RPMI8226 (cell line): ENCODE results near the gene INSM2.

Experiments
- DNase-seq: peaks from one replicate; pipeline ENCODE4 v3.0.0-alpha.2; 2015

The INSM2 gene

DNA sequence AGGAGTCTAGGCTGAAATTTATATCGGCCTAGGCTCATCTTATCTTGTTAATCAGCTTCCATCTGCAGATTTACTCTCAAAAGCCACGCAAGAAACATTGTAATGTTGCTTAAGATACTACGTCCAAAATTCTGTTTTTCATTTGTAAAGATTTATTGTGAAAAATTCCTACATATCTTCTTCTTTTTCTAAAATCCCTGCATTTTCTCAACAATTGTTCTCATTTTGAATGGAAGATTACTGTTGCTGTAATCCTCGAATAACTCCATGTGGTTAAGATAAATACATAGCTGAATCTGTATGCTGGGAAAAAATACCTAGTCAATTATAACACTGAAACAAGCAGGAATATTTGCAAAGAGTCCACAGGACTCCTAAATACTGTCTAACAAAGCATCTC, 15.6 kb downstream of the INSM2 start:
- DNase-seq: no peak

DNA sequence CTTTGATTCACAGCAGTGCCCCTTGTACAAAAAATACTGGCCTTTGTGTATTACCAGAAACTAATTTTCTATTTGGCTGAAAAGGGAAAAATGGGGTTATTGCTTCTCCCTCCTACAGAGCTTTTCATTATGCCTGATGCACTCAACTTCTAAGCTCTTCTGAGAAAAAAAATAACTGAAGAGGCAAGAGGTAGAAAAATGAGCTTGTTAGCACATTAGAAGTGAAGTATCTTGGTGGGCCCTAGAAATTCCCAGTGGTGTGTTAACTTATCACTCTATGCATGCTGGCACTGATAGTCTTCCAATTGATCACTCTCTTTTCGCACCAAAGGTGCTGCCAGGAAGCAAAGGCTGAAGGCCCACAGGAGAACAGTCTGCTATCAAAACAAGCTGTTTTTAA, 17.1 kb downstream of the INSM2 start:
- no peak for DNase-seq

DNA sequence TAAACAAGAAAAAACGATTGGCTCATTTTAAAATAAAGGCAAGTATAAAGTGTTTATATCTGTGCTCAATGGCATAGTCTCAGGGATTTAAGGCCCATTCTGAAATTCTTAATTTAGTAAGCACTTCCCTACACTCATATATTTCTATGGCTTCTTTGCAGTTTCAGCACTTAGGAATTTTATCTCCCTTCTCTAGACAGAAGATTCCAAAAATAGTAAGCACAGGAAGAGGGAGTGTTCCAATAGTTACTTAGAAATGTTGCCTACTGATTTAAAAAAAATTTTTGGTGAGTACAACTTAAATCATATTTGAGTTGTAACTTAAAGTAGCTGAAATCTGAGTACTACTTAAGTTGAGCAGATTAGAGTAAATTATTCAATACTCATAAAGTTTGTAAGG, 19.8 kb downstream of the INSM2 start:
- no peak for DNase-seq

DNA sequence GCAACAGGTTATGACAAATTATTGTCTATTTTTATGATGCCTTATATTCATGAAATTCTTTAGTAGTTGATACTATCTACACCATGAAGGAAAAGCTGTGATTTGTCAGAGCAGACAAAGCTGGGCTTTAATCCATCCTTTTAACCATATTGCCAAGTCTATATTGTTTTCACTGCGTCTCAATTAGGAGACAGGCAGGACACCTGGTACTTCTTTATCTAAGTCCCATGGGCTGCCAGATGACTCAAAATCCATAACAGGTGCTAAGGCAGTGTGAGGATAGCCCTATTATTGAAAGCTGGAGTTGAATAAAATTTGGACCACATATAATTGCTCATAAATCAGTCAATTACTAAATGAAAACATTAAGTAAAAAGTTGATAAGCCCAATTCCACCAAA, 22.6 kb downstream of the INSM2 start:
- no peak for DNase-seq

GRCh38 chr14:35557221-35557747, 23.3 kb downstream of the INSM2 start:
- no peak for DNase-seq

- DNase-seq: no peak
Measured at GRCh38 chr14:35558680-35559079, 24.7 kb downstream of the INSM2 start.

- DNase-seq: no peak
Measured at GRCh38 chr14:35565871-35566464, 32.0 kb downstream of the INSM2 start.

- DNase-seq: no peak
Measured at GRCh38 chr14:35571598-35571997, 37.6 kb downstream of the INSM2 start.

GRCh38 chr14:35573911-35574310, 39.9 kb downstream of the INSM2 start:
- DNase-seq: no peak

GRCh38 chr14:35576260-35576659, 42.3 kb downstream of the INSM2 start:
- DNase-seq: no peak

DNA sequence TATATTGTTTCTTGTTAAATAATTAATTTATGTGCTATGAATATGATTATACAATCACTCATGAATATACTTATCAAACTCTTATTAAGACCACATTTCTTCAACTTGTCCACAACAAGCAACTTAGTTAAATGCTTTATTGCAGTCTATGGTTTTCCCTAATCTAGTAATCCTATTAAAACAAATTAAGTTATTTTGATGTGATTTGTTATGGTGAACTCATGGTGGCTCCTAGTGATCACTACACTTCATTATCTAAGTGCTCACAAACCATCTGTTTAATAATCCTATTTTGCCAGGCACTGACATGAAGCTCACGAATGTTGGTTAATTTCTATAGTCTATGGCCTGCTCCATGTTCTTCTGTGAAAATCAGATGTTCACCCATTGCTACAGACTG, 42.9 kb downstream of the INSM2 start:
- DNase-seq: no peak

DNA sequence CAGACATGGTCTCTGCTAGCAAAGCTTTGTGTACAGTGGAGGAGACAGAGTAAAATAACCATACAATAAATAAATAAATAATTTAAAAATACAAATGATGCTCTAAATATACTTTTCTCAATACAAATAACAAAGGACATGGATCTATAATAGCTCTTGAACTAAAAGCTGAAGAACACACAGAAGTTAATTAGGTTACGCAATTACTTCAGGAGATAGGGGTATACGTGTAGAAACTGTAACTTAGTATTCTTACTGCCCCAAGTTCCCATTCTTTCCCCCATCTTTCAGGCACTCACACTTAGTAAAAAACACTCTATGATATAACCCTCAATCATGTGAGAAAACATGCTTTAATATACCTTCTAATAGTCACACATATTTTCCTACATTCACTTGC, 44.2 kb downstream of the INSM2 start:
- no peak for DNase-seq

DNA sequence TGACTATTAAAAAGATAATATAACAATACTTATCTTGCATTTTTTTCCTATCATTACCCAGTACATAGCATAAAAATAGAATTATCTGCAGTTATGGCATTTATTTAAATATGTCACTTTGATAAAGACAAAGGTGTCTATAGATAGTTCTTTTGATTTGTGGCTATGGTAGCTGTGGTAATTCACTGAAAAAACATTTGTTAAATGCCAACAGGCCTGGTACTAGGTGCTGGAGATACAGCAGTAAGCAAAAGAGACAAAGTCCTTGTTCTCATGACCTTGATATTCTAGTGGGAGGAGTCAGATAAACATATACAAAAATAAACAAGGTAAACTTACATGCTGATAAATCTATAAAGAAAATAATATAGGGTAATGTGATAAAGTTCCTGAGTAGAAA, 44.7 kb downstream of the INSM2 start:
- no peak for DNase-seq
